GM12864 (cell line): Measurements from ENCODE around the gene SHISA9.
"Not testable (repeated sequence)": the region's sequence is repeated elsewhere in the genome, so short reads cannot be mapped to it uniquely, and the experiment has no call there.

Experiments
- DNase-seq: peaks from one replicate; pipeline ENCODE4 v3.0.0-alpha.2; 2011; ENCODE audit warnings: low read depth
- H3K4me3 ChIP-seq: 2 replicates; pipeline ENCODE4 v1.5.1; 2011; ENCODE audit warnings: mild to moderate bottlenecking, low read depth, low read length, control low read depth
- TF ChIP-seq, protein P1 (sequence below): IDR thresholded peaks from 2 replicates; pipeline ENCODE4 v1.5.1; 2011; ENCODE audit warnings: low read depth, mild to moderate bottlenecking, moderate library complexity, low read length, control low read depth, inconsistent platforms; ENCODE audit errors: missing control alignments

Gene SHISA9

DNA sequence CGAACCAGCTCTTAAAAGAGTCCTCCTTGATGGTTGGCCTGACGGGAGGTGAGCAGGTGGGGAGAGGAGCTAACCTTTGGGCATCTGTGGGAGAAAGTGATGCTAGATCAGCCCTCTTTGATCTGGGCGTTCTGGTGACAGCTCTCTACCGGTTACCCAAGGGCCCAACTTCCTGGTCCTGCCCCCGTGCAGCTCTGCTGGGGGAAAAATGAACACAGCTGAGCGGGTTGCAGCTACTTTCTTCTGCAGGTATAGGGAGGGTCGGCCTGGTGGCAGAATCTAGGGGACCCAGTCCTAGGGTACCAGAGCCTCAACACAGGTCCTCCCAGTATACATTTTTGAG is 2.9 kb downstream of the SHISA9 start:
- no peak overlapping the region for H3K4me3 ChIP-seq
- TF ChIP-seq, protein P1, sequence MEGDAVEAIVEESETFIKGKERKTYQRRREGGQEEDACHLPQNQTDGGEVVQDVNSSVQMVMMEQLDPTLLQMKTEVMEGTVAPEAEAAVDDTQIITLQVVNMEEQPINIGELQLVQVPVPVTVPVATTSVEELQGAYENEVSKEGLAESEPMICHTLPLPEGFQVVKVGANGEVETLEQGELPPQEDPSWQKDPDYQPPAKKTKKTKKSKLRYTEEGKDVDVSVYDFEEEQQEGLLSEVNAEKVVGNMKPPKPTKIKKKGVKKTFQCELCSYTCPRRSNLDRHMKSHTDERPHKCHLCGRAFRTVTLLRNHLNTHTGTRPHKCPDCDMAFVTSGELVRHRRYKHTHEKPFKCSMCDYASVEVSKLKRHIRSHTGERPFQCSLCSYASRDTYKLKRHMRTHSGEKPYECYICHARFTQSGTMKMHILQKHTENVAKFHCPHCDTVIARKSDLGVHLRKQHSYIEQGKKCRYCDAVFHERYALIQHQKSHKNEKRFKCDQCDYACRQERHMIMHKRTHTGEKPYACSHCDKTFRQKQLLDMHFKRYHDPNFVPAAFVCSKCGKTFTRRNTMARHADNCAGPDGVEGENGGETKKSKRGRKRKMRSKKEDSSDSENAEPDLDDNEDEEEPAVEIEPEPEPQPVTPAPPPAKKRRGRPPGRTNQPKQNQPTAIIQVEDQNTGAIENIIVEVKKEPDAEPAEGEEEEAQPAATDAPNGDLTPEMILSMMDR: no peak
- DNase-seq: no peak

DNA sequence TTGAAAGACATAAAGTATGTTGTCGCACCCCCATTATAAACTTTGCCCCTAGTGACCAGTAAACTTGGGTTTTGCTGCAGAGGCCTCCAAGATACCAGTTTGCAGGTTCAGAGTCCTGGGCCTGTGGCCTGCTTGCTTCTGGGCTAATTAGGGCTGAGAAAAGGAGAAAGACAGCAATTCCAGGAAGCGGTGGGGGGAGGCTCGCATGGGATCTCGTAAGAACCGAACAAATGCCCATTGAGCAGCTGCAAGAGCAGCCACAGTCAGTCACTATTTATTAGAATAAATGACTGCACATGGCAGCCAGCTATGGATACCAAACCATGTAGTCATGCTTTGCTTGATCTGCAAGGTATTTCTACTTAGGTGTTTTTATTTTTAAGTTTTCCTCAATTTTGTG is 4.9 kb downstream of the SHISA9 start:
- no peak for DNase-seq
- no peak overlapping the region for H3K4me3 ChIP-seq
- TF ChIP-seq, protein P1: no peak

DNA sequence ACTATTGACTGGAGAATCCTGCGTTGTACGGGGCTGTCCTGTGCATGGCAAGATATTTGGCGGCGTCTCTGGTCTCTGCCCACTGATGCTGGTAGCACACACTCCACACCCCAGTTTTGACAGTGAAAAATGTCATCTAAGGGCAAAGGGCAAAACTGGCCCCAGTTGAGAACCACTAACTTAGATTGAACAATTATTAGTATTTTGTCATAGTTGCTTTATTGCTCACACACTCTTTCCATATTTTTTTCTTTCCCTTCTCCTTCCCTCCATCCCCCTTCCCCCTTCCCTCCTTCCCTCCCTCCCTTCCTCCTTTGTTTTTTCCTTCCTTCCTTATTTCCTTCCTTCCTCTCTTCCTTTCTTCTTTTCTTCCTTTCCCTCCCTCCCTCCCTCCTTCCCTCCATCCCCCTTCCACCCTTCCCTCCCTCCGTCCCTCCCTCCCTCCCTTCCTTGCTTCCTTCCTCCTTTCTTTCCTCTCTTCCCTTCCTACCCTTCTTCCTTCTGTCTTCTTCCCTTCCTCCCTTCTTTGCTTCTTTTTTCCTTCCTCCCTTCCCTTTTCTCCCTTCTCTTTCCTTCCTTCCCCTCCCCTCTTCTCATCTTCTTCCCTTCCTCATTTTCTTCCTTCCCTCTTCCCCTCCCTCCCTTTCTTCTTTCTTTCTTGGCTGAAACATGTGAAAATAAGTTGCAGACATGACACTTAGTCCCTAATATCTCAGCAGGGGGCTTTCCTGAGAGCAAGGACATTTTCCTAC is 5.5 kb downstream of the SHISA9 start:
- TF ChIP-seq, protein P1: no peak
- DNase-seq: no peak

DNA sequence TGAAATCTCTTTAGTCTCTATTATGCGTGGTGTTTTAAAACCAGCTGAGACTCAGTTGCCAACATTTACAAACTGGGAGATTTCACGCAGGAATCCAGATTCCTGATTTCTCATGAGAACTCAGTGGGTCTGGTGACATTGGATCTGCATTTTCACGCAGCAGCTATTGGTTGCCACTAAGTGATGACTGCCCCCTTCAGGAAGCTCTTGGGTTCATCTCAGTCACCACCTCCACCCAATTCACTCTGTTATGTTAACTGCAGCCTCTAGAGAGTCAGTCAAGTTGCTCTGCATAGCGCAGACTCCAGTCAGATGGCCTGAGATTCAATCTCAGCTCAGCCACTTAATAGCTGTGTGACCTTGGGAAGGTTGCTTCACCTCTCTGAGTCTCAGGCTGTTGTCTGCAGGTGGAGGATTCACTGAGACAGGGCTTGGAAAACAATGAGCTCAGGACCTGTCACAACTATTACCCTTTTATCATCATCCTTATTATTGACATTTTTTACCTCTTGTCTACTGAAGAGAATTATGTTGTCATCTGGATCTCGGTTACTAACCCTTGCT is 6.4 kb downstream of the SHISA9 start:
- DNase-seq: no peak
- TF ChIP-seq, protein P1: peak; percentile 45
- no peak overlapping the region for H3K4me3 ChIP-seq

More for the DNA sequence above, 5.5 kb downstream of the SHISA9 start:
- H3K4me3 ChIP-seq: no peak overlapping the region

DNA sequence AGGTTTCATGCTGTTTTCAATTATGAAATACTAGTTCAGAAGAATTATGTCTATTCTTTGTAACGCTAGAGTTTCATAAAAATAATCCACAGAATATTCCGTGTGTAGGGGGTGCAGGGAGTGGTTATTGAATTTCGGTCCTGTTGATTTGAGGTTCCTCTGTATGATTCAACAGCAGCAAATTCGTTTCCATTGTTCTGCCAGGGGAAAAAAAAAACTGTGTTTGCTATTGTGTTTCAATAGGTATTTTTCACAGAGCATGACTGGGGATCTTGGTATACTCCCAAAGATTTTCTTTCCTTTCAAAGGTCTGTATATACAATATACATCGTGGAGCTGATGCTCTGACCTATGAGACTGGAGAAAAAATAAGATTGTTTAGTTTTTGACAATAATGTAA is 15.8 kb downstream of the SHISA9 start:
- TF ChIP-seq, protein P1: no peak
- no peak overlapping the region for H3K4me3 ChIP-seq
- no peak for DNase-seq

DNA sequence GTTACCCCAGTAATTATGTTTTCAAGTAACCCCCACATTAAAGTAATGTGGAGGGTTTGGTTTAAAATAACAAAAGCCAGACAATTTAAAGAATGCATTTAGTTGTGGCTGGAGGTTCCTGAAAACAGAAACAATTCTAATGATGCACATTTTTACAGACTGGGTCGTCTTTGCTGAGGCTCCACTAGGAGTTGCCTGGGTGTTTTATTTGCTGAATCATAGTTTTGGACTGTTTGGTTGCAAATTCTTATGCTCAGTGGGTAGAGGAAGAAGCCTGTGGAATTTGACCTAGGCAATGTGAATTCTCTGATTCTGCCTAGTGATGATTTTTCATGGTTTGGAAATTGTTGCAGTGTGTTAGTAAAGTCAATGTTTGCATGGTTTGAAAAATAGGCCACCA is 16.3 kb downstream of the SHISA9 start:
- DNase-seq: no peak
- TF ChIP-seq, protein P1: no peak
- H3K4me3 ChIP-seq: no peak overlapping the region

DNA sequence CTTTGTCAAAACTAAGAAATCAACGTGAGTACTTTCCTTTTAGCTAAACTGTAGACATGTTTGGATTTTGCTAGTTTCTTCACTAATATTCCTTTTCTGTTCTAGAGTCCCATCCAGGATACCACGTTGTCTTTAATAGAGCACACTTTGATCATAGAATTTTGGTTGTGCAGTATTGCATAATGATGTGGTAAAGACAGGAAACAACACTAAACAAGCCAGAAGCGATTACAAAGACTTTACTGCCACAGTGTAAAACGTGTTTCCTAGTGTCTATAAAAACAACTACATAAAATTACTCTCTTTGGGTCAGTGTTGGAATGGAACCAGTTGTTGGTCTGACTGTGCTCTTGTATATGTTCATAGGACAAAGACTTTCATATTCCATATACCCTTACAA is 19.3 kb downstream of the SHISA9 start:
- DNase-seq: no peak
- TF ChIP-seq, protein P1: no peak
- H3K4me3 ChIP-seq: no peak overlapping the region

DNA sequence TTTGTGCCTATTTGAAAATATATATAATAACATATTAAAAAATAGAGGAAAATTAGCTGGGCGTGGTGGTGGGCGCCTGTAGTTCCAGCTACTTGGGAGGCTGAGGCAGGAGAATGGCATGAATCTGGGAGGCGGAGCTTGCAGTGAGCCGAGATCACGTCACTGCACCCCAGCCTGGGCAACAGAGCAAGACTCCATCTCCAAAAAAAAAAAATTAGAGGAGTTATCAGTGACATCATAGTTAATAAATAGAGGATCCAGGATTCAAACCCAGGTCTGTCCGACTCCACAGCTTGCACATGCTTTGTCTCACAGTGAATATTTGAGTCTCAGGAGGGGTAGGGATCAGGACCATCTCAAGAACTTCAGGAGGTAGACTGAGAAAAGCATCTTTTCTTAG is 22.2 kb downstream of the SHISA9 start:
- DNase-seq, H3K4me3 ChIP-seq: not testable (repeated sequence)
